WI38 (cell line): ENCODE results near the gene GPX3.

ENCODE experiments used
- H3K4me3 ChIP-seq: 2 replicates; pipeline ENCODE4 v1.5.1; 2011; ENCODE audit warnings: low read depth, mild to moderate bottlenecking, control low read depth, low read length
- CTCF ChIP-seq: IDR thresholded peaks from 2 replicates; pipeline ENCODE4 v1.5.1; 2012; ENCODE audit warnings: low read depth, mild to moderate bottlenecking, control low read depth, low read length

The GPX3 gene

GRCh38 chr5:151077967-151078366 lies 57.6 kb downstream of the GPX3 start:
- no peak for TF ChIP-seq CTCF
- no peak overlapping the region for H3K4me3 ChIP-seq
